Activated T-helper 17 cell treated with anti-CD3 and anti-CD28 coated beads, Interleukin-2, amount 50 U/mL, for 72 hours (primary cell): ENCODE results near the gene MUC6. TPM values are rescaled to one million over a fixed set of nuclear protein-coding genes. Genes with fewer than 3 reads are reported as not detected.
"Not testable (repeated sequence)": the region's sequence is repeated elsewhere in the genome, so short reads cannot be mapped to it uniquely, and the experiment has no call there.

ENCODE experiments used
- ATAC-seq: fragments of 150-1000 bp; cut with Tn5 transposase; replicated peaks from 2 replicates; pipeline ENCODE4 v1.10.0; 2021; ENCODE audit warnings: mild to moderate bottlenecking, moderate library complexity
- H3K27ac Mint-ChIP-seq: one replicate; pipeline ENCODE4 v1.8.0; 2022; ENCODE audit warnings: mixed read lengths
- H3K27me3 Mint-ChIP-seq: one replicate; pipeline ENCODE4 v1.8.0; 2022; ENCODE audit warnings: mixed read lengths
- H3K36me3 Mint-ChIP-seq: one replicate; pipeline ENCODE4 v1.8.0; 2022; ENCODE audit warnings: low read depth, mild to moderate bottlenecking, mixed read lengths
- H3K4me1 Mint-ChIP-seq: one replicate; pipeline ENCODE4 v1.8.0; 2022; ENCODE audit warnings: mixed read lengths
- H3K4me3 Mint-ChIP-seq: one replicate; pipeline ENCODE4 v1.8.0; 2022; ENCODE audit warnings: mild to moderate bottlenecking, mixed read lengths
- H3K9me3 Mint-ChIP-seq: one replicate; pipeline ENCODE4 v1.8.0; 2022; ENCODE audit warnings: mixed read lengths
- total RNA-seq, 2 donors: library from RNA; stranded (reverse); gene quantifications; one replicate each; pipeline ENCODE4 v1.2.3, GENCODE V29; 2022

MUC6 gene
- total RNA-seq, 2 donors from 2014 or later: not detected

GRCh38 chr11:980438-981357, 55.8 kb downstream of the MUC6 start:
- Mint-ChIP-seq H3K27me3 (no peaks in the 10 kb centered on the region), H3K27ac (no peak overlapping the region), H3K9me3 (no peaks in the 10 kb centered on the region), H3K4me1 (peaks cover 3% of the 10 kb centered on the region), H3K36me3 (peaks cover 79% of the 10 kb centered on the region), H3K4me3 (no peak overlapping the region)
- ATAC-seq: no peak

- no peak overlapping the region for H3K4me3 Mint-ChIP-seq
- no peaks in the 10 kb centered on the region for H3K27me3 Mint-ChIP-seq
- ATAC-seq: no peak
- H3K9me3 Mint-ChIP-seq: no peaks in the 10 kb centered on the region
- H3K36me3 Mint-ChIP-seq: peaks cover 76% of the 10 kb centered on the region
- H3K27ac Mint-ChIP-seq: no peak overlapping the region
- peaks cover 8% of the 10 kb centered on the region for H3K4me1 Mint-ChIP-seq
Observed at GRCh38 chr11:978781-979180, 57.7 kb downstream of the MUC6 start.

- no peak for ATAC-seq
- no peaks in the 10 kb centered on the region for H3K27me3 Mint-ChIP-seq
- H3K36me3 Mint-ChIP-seq: peaks cover 76% of the 10 kb centered on the region
- no peak overlapping the region for H3K4me3 Mint-ChIP-seq
- H3K9me3 Mint-ChIP-seq: no peaks in the 10 kb centered on the region
- H3K27ac Mint-ChIP-seq: no peak overlapping the region
- peaks cover 8% of the 10 kb centered on the region for H3K4me1 Mint-ChIP-seq
Observed at GRCh38 chr11:977830-978720, 58.4 kb downstream of the MUC6 start.

- Mint-ChIP-seq H3K4me3 (no peak overlapping the region), H3K27ac (no peak overlapping the region)
- no peak for ATAC-seq
Observed at GRCh38 chr11:976431-977160, 59.9 kb downstream of the MUC6 start.

GRCh38 chr11:975827-976226, 60.7 kb downstream of the MUC6 start:
- Mint-ChIP-seq H3K27ac (no peak overlapping the region), H3K4me1 (peaks cover 11% of the 10 kb centered on the region), H3K27me3 (no peaks in the 10 kb centered on the region), H3K4me3 (no peak overlapping the region), H3K36me3 (peaks cover 74% of the 10 kb centered on the region), H3K9me3 (no peaks in the 10 kb centered on the region)
- no peak for ATAC-seq

More at GRCh38 chr11:976431-977160, 59.9 kb downstream of the MUC6 start:
- no peaks in the 10 kb centered on the region for H3K9me3 Mint-ChIP-seq
- H3K27me3 Mint-ChIP-seq: no peaks in the 10 kb centered on the region
- H3K36me3 Mint-ChIP-seq: peaks cover 76% of the 10 kb centered on the region
- peaks cover 8% of the 10 kb centered on the region for H3K4me1 Mint-ChIP-seq

GRCh38 chr11:975376-975775, 61.1 kb downstream of the MUC6 start:
- H3K9me3 Mint-ChIP-seq, H3K4me3 Mint-ChIP-seq, H3K27me3 Mint-ChIP-seq, ATAC-seq: not testable (repeated sequence)
- Mint-ChIP-seq H3K27ac (peak overlapping the region; percentile 13), H3K36me3 (peaks cover 75% of the 10 kb centered on the region), H3K4me1 (peaks cover 13% of the 10 kb centered on the region)

GRCh38 chr11:973237-973636, 63.3 kb downstream of the MUC6 start:
- Mint-ChIP-seq H3K4me3 (no peak overlapping the region), H3K4me1 (peaks cover 19% of the 10 kb centered on the region), H3K27ac (peak overlapping the region; percentile 50), H3K27me3 (no peaks in the 10 kb centered on the region), H3K9me3 (no peaks in the 10 kb centered on the region), H3K36me3 (peaks cover 74% of the 10 kb centered on the region)
- no peak for ATAC-seq

- no peak for ATAC-seq
- no peaks in the 10 kb centered on the region for H3K27me3 Mint-ChIP-seq
- H3K4me1 Mint-ChIP-seq: peaks cover 19% of the 10 kb centered on the region
- peaks cover 72% of the 10 kb centered on the region for H3K36me3 Mint-ChIP-seq
- H3K9me3 Mint-ChIP-seq: no peaks in the 10 kb centered on the region
- H3K4me3 Mint-ChIP-seq: no peak overlapping the region
- peak overlapping the region; percentile 50 for H3K27ac Mint-ChIP-seq
Observed at GRCh38 chr11:972523-973211, 63.9 kb downstream of the MUC6 start.

- H3K4me3 Mint-ChIP-seq: no peak overlapping the region
- peaks cover 65% of the 10 kb centered on the region for H3K36me3 Mint-ChIP-seq
- no peaks in the 10 kb centered on the region for H3K27me3 Mint-ChIP-seq
- ATAC-seq: no peak
- no peak overlapping the region for H3K27ac Mint-ChIP-seq
- no peaks in the 10 kb centered on the region for H3K9me3 Mint-ChIP-seq
- peaks cover 19% of the 10 kb centered on the region for H3K4me1 Mint-ChIP-seq
Observed at GRCh38 chr11:971731-972365, 64.7 kb downstream of the MUC6 start.

GRCh38 chr11:971092-971690, 65.3 kb downstream of the MUC6 start:
- peak overlapping the region; percentile 79 for H3K27ac Mint-ChIP-seq
- H3K9me3 Mint-ChIP-seq: no peaks in the 10 kb centered on the region
- H3K27me3 Mint-ChIP-seq: no peaks in the 10 kb centered on the region
- ATAC-seq: no peak
- peaks cover 64% of the 10 kb centered on the region for H3K36me3 Mint-ChIP-seq
- peaks cover 19% of the 10 kb centered on the region for H3K4me1 Mint-ChIP-seq
- H3K4me3 Mint-ChIP-seq: no peak overlapping the region

GRCh38 chr11:970319-970871, 66.1 kb downstream of the MUC6 start:
- peak overlapping the region; percentile 79 for H3K27ac Mint-ChIP-seq
- H3K9me3 Mint-ChIP-seq: no peaks in the 10 kb centered on the region
- peaks cover 18% of the 10 kb centered on the region for H3K4me1 Mint-ChIP-seq
- peak overlapping the region; percentile 25 for H3K4me3 Mint-ChIP-seq
- H3K27me3 Mint-ChIP-seq: no peaks in the 10 kb centered on the region
- peak; percentile 68 for ATAC-seq
- peaks cover 58% of the 10 kb centered on the region for H3K36me3 Mint-ChIP-seq

- peak overlapping the region; percentile 31 for H3K27ac Mint-ChIP-seq
Observed at GRCh38 chr11:969651-970205, 66.8 kb downstream of the MUC6 start.

More at GRCh38 chr11:969651-970205, 66.8 kb downstream of the MUC6 start:
- peak overlapping the region; percentile 25 for H3K4me3 Mint-ChIP-seq
- no peaks in the 10 kb centered on the region for H3K9me3 Mint-ChIP-seq
- H3K27me3 Mint-ChIP-seq: no peaks in the 10 kb centered on the region
- no peak for ATAC-seq
- peaks cover 58% of the 10 kb centered on the region for H3K36me3 Mint-ChIP-seq
- H3K4me1 Mint-ChIP-seq: peaks cover 18% of the 10 kb centered on the region
